GM20431 (cell line): ENCODE results near the gene PCID2.

ENCODE experiments used
- in situ Hi-C: fragments of 300-500 bp; cut with MseI, MboI; formaldehyde crosslinking; loops from one replicate; pipeline ENCODE4 v1.15.0; 2020; ENCODE audit warnings: low sequenced_read_pairs; ENCODE audit not compliant: unreplicated experiment

Gene PCID2

GRCh38 chr13:113192279-113192678 is 16.2 kb downstream of the PCID2 start:
- in situ Hi-C loops, result no loop called here

GRCh38 chr13:113190181-113190580 is 18.3 kb downstream of the PCID2 start:
- in situ Hi-C loops, result no loop called here

DNA sequence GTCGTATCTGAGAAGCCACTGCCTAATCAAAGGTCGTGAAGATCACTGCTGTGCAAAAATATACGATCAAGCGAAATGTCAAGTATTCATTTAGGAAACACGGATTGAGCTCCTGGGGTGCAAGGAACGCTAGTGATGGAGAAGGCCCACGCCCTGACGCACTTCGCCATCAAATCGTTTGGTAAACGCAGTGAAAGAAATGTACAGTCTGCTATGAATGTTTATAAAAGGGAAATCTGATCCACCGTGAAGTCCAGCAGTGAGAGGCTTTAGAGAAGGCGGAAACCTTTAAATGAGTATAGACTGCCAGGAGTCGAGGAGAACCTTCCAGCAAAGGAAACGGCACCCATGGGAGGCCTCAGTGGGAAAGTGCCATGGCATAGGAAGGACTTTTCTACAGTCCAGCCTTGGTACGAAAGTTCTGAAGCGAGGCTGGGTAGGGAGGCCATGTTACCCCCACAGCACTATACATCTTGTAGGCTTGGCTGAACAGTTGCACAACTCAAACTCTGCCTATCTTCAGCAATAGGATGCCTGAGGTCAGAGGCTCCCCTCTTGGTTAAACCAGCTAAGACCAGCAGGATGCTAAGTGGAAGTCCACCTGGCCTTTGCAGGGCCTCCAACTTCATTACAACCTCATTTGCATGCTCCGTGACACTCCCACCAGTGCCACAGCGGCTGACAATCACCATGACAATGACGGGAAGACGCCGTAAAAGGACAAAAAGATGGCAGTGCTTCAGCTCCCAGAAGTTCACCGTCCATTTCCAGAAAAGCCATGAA is 20.4 kb downstream of the PCID2 start:
- in situ Hi-C loops, result no loop called here

DNA sequence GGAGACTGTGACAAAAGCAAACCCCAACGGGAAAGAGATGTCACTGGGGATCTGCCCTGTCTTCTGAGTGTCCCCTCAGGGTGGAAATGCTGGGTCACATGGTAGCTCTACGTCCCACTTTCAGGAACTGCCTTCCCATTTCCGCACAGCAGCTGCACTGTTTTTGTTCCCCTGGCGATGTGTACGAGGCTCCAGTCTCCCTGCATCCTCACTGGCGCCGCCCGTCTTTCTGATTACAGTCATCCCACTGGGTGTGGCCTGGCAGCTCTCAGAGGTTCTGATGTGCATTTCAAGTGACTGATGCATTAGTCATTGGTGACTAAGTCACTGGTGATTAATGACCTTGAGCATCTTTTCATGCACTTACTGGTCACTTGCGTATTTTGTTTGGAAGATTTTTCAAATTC is 21.2 kb downstream of the PCID2 start:
- in situ Hi-C loops, result no loop called here

DNA sequence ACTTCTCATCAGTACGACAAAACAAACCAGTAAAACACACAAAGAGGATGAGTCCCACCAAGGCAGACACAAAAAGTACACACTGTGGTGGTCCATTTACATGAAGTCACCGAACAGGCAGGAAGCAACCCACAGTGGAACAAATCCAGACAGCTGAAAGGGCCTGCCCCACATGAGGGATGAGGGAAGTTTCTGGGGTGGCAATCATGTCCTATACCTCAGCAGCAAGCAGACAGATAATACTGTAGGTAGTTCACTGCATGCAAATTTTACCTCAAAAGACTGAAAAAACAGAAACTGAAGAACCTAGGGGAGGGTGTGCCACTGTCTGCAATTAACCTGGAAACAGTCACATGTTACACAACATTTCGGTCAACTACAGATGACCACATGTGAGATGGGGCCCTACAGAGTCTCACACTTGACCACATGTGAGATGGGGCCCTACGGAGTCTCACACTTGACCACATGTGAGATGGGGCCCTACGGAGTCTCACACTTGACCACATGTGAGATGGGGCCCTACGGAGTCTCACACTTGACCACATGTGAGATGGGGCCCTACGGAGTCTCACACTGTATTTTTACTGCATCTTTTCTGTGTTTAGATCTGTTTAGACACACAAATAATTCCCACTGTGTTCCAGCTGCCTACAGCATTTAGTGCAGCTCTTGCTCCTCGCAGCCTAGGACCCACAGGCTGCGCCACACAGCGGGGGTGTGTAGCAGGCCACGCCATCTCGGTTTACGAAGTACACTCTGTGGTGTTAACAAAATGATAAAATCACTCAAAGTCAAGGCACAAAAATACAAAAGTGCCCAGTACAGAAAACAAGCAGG is 22.2 kb downstream of the PCID2 start:
- in situ Hi-C loops, result no loop called here

DNA sequence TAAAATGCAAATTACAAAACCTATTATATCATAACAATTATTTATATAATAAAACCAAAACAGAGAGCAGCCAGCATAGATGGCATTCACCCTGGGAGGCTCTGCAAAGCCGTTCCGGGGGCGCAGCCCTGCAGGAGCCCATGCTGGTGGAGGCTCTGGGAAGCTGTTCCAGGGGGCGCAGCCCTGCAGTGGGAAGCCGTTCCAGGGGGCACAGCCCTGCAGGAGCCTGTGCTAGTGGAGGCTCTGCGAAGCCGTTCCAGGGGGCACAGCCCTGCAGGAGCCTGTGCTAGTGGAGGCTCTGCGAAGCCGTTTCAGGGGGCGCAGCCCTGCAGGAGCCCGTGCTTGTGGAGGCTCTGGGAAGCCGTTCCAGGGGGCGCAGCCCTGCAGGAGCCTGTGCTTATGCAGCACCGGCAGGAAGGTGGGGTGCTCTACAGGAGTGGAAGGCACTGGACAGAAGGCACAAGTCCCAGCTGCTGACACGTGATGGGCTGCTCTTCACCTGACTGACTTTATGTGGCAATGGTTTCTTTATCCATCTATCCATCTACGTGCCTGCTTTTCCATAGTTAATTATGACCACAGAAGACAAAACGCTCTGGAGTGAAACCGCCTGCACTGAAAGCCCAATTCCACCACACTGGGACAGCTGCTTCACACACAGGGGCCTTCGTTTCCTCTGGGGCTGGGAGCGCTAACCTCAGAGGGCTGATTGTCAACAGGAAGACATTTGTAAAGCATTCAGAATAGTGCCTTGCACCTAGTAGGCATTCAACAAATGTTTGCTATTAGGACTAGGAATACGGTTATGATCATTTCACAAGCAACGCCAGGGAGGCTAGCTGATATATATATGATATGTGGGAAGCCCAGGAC is 23.7 kb downstream of the PCID2 start:
- in situ Hi-C loops, result no loop called here

DNA sequence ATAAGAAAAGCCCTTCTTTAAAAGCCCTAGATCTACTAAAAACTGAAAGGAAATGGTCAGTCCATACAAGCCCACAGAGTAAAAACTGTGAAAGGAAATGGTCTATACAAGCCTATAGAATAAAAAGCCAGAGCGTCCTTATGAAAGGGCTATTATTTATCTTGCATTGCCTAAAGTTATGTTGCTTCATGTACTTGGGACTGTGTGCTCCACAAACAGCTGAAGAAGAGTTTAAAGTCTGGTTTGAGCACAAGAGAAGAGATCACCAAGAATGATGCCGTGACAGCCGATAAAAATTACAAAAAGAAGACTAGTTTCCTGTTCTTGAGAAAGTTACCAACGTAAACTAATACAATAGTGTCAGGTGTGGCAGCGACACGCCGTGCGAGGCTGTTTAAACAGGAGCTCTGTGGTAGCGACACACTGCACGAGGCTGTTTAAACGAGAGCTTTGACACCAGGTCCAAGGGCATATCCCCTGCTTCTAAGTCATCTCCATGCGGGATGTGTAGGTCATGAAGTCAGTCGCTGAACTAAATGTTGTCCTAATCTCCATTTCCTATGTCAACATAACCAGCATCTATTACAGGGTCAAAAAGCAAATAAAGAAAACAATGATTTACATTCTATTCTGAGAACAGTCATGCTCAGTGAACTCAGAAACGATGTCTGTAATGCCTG is 24.9 kb downstream of the PCID2 start:
- in situ Hi-C loops, result no loop called here

DNA sequence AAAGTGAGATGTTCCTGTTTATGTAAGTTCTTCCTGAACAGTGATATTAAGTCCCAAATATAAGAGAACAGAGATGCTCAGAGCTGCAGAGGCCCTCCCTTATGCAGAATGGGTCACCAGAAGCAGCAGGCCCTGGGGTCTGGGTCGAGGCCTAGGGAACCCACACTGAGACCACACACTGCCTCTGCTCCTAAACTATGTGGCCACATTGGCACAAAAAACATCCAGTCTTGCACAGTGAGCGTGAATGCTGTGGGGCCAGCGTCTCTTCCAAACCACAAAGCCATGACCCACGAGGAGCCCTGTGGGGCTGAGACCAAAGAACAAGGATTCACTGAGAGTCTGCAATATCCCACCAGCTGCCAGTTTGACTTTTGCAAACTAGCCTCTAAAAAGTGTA is 26.4 kb downstream of the PCID2 start:
- in situ Hi-C loops, result no loop called here

DNA sequence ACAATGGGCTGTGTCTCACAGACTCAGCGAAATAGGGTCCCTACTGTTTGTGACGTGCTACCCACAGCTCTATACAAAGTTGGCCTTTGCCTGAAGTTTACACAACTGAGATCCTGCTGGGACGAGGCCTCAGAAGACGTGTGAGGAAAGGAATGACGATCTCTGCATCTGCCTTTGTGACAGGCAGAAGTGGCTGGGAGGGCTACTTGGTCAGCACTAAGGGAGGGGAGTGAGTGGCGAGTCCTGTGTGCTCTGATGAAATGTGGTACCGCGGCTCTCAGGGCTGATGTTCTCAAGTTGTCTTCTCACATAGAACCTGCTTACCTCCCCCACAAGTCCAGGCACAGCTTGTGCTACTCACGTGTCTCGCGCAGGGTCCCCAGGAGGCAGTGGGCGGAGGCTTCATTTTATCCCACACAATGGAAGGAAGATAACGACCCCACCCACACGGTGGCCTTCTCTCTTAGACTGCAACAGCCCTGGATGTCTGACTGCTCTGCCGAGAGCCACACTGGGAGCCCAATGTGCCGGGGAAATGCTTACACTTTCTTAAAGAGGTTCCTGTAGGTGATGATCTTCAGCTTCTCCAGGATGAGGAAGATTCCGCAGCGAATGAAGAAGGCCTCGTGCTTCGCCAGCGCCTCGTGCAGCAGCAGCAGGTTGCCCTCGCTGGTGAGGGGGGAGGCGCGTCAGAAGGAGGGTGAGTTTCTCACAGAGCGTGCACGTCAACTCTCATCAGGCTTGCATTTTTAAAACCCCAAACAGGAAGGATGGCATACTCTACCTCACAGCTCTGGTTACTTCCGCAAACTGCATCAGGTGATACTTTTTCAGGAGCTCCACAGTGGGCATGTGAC is 28.9 kb downstream of the PCID2 start:
- in situ Hi-C loops, result no loop called here

DNA sequence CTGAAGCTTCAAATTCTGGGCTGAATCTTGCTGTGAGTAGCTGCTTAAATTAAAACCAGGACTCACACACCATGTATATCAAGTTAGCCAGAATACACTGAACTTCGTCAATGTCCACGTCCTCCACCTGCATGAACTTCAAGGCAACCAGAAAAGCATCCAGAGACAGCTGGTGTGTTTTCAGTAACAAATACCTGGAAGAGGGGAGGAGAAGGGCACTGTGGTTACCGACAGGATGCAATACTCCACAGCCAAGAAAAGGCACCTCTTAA is 29.6 kb downstream of the PCID2 start:
- in situ Hi-C loops, result no loop called here

GRCh38 chr13:113178070-113178895 is 30.2 kb downstream of the PCID2 start:
- in situ Hi-C loops, result no loop called here

DNA sequence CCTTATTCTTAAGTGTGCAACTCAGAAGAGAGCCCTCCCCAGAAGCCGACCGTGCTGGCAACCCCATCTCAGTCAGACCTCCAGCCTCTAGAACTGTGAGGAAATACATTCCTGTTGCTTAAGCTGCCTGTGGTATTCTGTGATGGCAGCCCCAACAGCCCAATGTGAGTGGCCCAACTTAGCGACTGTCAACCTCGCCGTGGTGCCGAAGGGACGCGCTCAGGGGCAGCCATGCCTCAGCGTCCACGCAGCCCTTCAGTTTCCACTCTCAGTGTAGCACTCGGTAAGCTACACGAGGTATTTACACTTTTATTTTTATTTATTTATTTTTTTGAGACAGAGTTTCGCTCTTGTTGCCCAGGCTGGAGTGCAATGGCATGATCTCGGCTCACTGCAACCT is 31.6 kb downstream of the PCID2 start:
- in situ Hi-C loops, result no loop called here

DNA sequence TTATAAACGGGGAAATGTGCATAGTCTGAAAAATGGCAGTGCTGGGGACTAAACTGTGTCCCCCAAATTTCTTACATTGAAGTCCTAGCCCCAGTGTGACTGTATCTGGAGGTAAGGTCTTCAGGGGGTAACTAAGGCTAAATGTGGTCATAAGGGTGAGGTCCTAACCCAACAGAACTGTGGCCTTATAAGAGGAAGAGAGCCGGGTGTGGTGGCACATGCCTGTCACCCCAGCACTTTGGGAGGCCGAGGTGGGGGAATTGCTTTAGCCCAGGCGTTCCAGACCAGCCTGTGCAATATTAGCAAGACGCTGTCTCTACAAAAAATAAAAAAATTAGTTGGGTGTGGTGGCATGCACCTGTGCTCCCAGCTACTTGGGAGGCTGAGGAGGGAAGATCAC is 32.2 kb downstream of the PCID2 start:
- in situ Hi-C loops, result no loop called here

DNA sequence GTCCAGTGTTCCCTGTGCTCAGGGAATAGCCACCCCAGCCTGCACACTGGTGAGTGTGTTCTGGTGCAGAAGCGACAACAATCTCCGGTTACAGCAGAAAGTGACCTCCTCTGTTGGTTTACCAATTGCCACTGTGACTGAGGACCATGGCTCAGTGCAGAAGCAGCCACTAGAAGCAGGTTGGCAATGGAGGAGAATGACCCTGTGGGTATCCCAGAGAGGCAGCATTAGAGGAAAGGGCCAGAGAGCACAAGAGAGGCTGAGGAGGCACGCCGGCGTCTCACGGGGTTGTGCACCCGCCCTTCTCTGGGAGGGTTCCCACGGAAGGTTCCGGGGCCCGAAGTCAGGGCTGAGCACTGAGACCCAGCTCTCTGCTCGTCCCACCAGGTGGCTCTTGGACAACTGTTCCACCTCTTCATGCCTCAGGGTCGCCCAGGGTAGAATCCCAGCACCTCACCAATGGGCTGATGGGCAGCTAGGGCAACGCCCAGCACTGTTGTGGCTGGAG is 36.0 kb downstream of the PCID2 start:
- in situ Hi-C loops, result no loop called here

DNA sequence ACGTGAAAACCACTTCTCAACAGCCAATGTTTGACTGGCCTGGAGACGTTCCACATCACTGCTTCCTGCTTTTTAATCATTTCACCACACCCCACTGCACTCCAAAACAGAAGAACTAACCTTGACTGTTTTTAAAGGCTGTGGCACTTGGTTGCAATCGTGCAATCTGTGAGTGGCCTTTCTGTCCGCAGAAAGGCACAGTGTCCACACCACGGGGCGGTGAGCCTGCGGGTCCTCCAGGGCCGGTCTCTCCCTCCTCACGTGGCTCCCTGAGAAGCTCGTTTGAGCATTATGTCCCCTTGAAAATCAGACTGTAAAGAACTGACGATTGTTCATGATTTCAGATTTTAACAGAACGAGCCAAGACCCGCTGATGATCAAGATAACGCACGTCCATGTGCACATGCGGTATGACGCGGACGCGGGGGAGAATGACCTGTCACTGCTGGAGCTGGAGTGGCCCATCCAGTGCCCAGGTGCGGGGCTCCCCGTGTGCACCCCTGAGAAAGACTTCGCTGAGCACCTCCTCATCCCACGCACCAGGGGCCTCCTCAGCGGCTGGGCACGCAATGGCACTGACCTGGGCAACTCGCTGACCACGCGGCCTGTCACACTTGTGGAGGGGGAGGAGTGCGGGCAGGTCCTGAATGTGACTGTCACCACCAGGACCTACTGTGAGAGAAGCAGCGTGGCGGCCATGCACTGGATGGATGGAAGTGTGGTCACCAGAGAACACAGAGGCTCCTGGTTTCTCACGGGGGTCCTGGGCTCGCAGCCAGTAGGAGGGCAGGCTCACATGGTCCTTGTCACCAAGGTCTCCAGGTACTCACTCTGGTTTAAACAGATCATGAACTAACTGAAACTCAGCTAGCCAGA is 37.0 kb downstream of the PCID2 start:
- in situ Hi-C loops, result no loop called here

- in situ Hi-C loops, result no loop called here
These were observed 38.0 kb downstream of the PCID2 start for GRCh38 chr13:113170511-113170910.
